NCI-H2081 (cell line): Measurements from ENCODE around the gene KCNK17.

Experiments used
- DNase-seq, 2 experiments: peaks; one replicate each; lab custom pipeline; 2025; lab: John Stamatoyannopoulos, UW

The KCNK17 gene

DNA sequence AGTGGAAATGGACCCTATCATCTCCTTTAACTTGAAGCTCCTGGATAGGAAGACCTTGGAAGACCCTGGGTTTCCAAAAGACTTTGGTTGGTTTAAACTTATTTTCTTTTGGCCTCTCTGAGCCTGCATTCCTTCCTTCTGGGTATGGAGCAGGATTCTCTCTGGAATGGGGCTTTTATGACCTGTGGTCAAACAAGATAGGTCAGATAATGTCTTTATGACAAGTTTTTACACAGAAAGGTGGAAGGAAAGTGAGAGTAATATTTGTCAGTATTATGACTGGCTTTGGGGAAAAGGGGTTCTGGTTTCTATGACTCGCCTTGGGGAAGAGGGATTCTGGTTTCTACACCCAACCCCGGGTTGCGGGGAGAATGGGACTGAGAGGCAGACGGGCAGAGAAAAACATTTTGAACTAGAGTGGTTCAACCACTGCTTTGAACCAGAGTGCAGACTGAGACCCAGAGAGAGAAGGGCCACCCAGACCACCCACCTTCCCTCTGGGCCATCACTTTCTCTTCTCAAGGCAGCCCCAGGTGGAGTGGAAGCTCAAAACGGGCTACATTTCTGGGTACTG lies 47.4 kb downstream of the KCNK17 start:
- DNase-seq: no peak

- DNase-seq: no peak
Observed at GRCh38 chr6:39266375-39266774, 47.8 kb downstream of the KCNK17 start.

DNA sequence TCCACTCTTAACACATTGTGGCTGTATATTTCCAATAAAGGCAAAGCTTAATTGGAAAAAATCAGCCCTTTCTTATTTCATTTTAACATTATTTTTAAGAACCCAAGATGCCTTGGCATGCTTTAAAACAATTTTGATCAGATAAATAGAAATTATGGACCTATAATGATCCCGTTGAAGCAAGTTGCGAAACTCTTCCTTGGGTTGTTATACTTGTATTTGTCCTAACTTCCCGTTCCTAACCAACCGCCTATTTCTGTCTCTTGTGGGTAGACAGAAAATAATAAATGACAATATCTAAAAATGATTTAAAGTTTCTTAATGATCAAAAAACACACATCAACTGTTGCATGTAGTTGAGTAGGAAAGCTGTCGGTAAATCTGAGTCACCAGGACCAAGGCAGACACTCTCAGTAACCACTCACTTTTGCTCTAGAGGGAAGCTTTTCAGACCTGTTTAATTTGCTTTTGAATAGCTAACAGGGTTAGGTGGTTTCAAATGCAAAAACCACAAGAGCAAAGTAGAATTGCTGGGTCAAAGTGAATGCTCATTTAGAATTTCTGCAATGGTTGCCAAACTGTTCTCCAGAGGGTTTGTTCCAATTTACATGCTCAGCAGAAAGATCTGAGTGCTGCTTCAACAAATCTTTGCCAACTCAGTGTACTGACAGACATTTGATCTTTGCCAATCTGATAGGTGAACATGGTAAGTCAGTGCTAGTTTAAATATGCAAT lies 50.7 kb downstream of the KCNK17 start:
- no peak for DNase-seq

DNA sequence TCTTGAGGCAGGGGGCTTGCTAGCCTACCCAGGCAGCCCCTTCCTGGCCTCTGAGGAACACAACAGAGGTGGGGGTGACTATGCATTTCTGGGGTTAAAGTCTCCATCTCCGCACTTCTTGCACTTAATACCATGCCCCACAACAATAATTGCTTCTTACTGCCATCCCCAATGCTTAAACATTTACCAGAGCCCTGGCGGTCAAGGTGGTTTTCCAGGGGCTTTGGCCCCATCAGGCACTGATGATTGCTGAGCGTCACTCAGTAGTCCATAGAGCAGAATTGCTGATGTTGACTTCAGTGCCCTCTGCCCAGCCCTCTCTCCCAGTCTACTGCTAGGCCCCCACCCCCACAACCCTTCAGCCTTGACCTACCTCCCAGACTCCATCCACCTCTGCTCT lies 52.5 kb downstream of the KCNK17 start:
- DNase-seq: no peak

- DNase-seq: no peak
Observed at GRCh38 chr6:39260953-39261352, 53.3 kb downstream of the KCNK17 start.

GRCh38 chr6:39260456-39260855 lies 53.8 kb downstream of the KCNK17 start:
- DNase-seq: no peak

DNA sequence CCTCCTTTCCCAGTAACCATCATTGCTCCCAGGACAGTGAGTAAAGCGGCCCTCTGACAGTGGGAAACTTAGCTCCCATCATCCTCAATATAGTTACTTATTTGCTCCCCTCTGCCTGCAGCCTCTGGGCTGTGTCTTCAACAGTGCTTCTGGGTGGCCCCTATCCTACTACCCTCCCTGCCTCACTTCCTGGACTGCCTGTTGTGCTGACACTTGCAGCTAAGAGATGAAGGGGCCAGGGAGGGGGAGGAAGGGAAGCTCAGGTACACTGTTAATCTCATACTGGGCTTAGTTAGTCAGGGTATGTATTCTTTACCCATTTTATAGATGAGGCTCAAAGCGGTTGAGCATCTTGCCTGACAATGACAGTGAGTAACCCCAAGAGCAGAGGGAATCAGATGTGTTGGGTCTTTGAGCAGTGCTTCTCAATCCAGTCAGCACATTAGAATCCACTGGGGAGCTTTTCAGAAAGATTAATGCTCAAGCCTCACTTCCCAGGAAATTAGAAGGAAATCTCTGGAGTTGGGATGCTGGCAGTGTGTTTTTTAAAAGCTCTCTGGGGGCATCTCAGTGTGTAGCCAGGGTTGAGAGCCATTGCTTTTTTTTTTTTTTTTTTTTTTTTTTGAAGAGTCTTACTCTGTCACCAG lies 57.8 kb downstream of the KCNK17 start:
- no peak for DNase-seq

GRCh38 chr6:39254999-39255535 lies 59.2 kb downstream of the KCNK17 start:
- no peak for DNase-seq

DNA sequence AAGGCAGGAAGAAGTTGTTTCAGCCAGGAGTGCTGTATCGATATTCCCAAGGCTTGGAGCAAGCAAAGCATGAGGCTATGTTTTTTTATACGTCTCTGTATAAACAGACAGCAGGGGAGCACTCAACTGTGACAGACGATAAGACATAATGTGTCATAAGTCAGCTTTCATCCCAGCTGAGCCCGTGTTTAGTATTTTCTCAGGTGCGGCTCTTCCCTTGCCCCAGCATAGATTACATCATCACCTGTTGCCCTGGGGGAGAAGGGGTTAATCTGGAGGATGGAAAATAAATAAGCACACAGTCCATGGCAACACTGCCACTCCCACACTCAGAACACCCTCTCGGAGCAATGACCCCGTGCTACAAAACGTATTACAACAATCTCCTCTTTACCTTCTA lies 62.8 kb downstream of the KCNK17 start:
- peak in 1 of 2 experiments; percentile 14 for DNase-seq

- DNase-seq: no peak
Observed at GRCh38 chr6:39250507-39250906, 63.7 kb downstream of the KCNK17 start.

GRCh38 chr6:39249278-39249677 lies 64.9 kb downstream of the KCNK17 start:
- no peak for DNase-seq
